NCI-H146 treated with DMSO at 0.1 percent for 48 hours (cell line): ENCODE data around the gene CSNK1G1.
"Not testable (repeated sequence)": the region's sequence is repeated elsewhere in the genome, so short reads cannot be mapped to it uniquely, and the experiment has no call there.

Experiments used
- DNase-seq: peaks from one replicate; lab custom pipeline; 2025; ENCODE audit not compliant: unreplicated experiment; lab: John Stamatoyannopoulos, UW

The CSNK1G1 gene

DNA sequence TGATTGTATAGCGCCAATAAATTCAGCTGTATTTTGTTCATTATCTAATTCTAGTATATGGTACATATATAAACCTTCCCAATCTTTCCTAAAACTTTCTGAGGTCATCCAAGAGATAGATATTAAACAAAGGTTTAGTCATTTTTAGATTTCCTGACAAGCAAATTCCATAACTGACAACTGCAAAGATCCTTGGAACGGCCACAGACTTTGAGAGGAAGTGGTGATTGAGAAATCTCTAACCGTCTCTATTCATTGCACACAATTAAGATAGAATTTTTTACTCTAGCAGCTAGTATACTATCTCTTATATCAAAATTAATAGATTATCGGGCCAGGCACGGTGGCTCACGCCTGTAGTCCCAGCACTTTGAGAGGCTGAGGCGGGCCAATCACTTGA, 4.7 kb downstream of the CSNK1G1 start:
- DNase-seq, result no peak

DNA sequence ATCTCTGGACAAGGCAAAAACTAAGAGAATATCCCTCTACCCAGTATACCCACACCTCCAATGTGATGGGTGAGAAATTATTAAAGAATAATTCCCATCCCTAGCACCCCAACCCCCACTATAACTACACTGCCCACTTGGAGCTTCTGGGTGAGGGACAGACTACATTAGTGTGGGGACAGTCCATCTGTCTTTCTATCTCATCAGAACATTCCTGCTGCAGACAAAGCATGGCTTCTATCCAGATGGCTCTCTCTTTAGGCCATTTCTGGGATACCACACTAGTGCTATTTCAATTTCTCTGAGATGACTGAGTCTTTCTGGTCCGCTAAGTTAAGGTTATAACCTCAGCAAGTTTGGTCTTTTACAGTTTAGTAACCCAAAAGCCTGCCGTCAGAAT, 6.6 kb downstream of the CSNK1G1 start:
- no peak for DNase-seq

DNA sequence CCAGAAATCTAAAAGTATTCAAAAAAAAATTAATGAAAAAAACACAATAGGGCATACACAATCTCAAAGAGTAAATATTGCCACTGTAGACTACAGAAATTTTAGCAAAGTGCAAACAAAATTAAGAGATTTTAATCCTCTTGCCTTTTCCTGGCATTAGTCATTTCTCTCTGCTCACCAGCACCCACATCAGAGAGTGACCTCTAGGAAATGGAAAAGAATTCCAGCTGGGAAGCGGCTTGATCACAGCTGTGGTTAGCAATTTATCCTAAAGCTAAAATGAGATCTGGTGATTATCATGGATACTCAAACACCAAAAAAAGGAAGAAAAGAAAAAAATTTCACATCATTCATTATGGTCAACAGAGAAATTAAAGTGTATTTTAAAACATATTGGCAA, 7.5 kb downstream of the CSNK1G1 start:
- no peak for DNase-seq

DNA sequence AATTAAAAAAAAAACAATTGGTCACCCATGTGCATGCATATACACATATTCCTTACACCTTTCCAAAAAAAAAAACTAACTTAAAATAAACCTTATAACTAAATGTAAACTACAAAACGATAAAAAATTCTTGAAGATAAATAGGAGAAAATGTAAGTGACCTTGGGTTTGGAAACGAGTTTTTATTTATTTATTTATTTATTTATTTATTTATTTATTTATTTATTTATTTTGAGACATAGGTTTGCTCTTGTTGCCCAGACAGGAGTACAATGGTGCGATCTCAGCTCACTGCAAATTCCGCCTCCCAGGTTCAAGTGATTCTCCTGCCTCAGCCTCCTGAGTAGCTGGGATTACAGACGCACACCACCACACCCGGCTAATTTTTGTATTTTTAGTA, 9.7 kb downstream of the CSNK1G1 start:
- DNase-seq, result not testable (repeated sequence)

DNA sequence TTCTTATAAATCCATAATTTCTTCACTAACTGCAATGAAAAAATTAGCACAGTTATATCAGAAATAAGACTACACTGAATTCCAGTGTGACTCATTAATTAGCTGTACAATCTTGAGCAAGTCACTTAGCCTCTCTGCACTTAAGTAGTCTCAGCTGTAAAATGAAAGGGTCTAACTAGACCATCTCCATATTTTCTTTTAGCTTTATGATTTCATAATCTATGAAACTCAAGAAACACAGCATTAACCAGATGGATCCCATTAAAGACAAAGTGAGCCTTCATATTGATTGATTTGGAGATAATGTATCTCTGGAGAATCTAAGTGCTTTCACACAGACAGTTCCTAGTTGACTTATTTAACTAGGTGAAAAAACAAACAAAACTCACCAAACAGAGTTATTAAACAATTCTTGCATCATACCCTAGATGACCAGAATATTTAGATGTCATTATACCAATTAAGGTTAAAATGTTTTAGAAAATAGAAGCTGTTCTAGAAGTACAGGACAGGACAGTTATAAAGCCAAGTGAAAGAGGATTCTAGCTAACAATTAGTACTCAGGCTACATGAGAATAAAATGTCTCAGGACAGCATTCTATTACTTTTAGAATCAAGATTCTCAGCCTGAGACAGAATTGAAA, 11.2 kb downstream of the CSNK1G1 start:
- DNase-seq, result no peak

DNA sequence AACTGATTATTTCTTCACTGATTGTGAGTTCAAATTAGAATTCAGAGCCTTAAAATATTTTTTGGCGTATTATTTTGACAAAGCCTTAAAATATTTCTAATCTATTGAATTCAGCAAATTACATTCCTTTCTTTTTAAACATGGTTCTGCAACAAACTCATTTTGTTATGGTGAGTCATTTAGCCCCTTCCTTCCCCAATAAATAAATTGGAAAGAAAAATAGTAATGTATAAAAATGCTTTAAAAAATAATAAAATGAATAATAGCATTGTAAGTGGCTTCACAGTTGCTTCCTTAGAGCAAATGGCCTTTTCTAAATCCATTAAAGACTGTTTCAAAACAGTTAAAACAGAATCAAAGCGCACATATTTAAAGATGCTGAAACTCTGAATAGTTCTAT, 12.1 kb downstream of the CSNK1G1 start:
- DNase-seq, result no peak

DNA sequence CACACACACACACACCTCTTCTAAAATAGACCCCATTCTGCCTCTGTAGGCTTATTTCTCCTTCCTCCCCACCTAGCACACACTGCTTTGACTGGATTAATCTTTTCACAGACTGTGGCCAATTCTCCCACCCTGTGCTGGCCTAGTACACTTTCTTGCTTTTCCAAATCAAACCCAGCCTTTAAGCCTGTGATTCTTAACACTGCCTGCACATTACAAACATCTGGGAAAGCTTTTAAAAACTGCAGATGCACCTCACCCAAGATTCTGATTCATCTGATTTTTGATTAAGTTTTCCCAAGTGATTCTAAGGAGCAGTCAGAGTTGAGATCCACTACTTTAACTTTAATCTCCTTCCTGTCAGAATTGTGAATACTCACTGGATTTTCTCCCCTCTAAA, 12.8 kb downstream of the CSNK1G1 start:
- no peak for DNase-seq

DNA sequence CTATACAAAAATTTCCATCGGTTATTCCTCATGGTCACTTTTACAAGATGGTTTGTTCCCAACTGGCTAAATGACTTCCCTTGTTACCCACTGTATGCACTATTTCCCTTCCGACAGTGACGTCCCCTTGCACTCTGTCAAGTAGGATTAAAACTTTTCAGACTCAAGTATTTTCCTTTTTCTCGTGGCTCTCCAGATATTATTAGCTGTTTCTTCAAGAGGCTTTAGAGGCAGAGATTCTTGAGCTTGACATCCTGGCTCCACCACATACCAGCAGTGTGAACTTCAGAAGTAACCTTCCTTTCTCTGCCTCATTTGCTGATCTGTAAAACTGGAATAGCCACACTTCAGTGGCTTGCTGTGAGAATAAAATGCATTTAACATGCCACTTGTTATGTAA, 14.0 kb downstream of the CSNK1G1 start:
- no peak for DNase-seq

DNA sequence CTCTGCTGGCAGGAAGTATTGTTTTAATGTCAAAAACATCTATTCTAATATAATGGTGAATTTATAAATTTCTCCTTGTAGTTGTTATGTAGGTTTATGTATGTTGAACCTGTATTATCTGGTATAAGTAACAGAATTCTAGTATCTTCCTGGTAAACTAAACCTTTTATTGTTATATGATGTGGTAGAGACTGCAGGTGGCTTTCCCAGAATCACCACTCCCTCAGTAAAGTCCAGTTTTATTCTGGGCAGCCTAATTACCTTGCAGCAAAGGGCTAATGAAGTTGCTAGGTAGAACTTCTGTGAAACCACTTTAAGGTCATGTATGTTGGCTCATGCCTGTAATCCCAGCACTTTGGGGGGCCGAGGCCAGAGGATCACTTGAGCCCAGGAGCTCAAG, 15.6 kb downstream of the CSNK1G1 start:
- no peak for DNase-seq

DNA sequence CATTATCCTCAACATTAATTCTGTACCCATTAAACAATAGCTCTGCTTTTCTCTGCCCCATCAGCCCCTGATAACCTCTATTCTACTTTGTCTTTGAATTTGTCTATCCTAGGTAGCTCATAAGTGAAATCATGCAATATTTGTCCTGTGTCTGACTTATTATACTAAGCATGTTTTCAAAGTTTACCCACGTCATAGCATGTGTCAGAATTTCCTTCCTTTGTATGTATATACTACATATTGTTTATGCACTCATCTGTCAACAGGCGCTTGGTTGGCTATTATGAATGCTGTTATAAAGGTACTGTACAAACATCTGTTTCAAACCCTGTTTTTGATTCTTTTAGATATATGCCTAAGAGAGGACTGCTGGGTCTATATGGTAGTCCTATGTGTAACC, 18.2 kb downstream of the CSNK1G1 start:
- DNase-seq, result no peak

DNA sequence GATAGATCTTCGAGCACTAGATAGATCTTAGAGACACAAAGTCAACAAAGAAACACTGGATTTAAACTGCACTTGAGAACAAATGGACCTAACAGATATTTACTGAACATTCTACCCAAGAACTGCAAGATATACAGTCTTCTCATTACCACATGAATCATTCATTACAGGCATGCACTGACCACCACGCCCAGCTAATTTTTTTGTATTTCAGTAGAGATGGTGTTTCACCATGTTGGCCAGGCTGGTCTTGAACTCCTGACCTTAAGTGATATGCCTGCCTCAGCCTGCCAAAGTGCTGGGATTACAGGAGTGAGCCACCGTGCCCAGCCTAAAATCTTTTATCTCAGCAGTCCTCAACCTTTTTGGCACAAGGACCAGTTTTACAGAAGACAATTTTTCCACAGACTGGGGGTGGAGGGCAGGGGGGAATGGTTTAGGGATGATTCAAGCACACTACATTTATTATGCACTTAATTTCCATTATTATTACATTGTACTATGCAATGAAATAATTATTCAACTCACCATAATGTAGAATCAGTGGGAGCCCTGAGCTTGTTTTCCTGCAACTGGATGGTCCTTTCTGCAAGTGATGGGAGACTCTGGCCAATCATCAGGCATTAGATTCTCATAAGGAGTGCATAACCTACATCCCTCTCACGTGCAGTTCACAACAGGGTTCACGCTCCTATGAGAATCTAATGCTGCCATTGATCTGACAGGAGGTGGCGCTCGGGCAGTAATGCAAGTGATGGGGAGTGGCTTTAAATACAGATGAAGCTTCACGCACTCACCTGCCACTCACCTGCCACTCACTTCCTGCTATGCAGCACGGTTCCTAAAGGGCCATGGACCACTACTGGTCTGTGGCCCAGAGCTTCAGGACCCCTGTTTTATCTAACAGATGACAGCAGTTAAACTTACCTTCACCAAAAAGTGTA, 21.7 kb downstream of the CSNK1G1 start:
- DNase-seq, result peak; percentile 39

DNA sequence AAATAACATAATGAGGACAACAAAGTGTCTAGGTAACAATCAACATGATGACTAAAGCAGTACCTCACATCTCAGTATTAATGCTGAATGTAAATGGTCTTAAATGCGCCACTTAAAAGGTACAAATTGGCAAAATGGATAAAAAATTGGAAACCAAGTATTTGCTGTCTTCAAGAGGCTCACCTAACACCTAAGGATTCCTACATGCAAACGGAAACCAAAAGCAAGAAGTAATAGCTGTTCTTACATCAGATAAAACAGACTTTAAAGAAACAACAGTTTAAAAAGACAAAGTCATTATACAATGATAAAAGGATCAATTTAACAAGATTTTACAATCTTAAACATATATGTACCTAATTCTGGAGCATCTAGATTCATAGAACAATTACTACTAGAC, 22.5 kb downstream of the CSNK1G1 start:
- no peak for DNase-seq

DNA sequence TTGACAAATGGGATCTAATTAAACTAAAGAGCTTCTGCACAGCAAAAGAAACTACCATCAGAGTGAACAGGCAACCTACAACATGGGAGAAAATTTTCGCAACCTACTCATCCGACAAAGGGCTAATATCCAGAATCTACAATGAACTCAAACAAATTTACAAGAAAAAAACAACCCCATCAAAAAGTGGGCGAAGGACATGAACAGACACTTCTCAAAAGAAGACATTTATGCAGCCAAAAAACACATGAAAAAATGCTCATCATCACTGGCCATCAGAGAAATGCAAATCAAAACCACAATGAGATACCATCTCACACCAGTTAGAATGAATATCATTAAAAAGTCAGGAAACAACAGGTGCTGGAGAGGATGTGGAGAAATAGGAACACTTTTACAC, 24.3 kb downstream of the CSNK1G1 start:
- DNase-seq, result not testable (repeated sequence)

DNA sequence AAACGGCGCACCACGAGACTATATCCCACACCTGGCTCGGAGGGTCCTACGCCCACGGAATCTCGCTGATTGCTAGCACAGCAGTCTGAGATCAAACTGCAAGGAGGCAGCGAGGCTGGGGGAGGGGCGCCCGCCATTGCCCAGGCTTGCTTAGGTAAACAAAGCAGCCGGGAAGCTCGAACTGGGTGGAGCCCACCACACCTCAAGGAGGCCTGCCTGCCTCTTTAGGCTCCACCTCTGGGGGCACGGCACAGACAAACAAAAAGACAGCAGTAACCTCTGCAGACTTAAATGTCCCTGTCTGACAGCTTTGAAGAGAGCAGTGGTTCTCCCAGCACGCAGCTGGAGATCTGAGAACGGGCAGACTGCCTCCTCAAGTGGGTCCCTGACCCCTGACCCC, 29.0 kb downstream of the CSNK1G1 start:
- DNase-seq, result not testable (repeated sequence)

DNA sequence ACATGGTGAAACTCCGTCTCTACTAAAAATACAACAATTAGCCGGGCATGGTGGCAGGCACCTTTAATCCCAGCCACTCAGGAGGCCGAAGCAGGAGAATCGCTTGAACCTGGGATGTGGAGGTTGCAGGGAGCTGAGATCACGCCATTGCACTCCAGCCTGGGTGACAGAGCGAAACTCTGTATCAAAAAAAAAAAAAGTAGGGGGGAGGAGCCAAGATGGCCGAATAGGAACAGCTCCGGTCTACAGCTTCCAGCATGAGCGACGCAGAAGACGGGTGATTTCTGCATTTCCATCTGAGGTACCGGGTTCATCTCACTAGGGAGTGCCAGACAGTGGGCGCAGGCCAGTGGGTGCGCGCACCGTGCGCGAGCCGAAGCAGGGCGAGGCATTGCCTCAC, 29.5 kb downstream of the CSNK1G1 start:
- not testable (repeated sequence) for DNase-seq

DNA sequence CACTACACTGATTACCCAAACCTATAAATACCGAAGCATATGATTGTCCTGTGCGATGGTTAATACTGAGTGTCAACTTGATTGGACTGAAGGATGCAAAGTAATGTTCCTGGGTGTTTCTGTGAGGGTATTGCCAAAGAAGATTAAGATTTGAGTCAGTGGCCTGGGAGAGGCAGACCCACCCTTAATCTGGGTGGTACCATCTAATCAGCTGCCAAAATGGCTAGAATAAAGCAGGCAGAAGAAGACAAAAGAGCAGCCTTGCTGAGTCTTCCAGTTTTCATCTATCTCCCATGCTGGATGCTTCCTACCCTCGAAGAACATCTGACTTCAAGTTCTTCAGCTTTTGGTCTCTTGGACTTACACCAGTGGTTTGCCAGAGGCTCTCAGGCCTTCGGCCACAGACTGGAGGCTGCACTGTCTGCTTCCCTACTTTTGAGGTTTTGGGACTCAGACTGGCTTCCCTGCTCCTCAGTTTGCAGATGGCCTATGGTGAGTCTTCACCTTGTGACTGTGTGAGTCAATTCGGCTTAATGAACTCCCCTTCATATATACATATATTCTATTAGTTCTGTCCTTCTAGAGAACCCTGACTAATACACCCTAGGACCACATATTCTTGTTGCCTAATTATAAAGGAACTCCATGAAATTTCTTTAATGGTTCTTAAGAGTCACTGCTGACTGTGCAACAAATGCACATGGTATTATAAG, 31.7 kb downstream of the CSNK1G1 start:
- no peak for DNase-seq

DNA sequence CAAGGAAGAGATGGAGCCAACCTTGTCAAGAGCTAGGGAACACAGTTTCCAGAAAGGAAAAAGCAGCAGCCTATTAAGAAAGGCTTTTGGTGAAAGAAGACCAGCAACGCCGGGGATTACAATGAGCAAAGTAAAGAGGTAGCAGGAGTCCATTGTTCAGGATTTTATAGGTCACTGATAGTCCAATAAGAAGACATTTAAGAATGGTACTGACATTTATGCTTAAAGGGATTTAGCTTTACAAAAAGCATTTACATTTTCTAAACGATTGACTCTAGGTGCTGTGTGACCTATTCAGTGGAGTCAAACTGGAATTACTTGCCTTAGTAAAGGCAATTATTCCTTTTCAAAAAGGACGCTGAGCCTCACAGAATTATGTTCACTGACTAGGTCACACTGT, 40.8 kb downstream of the CSNK1G1 start:
- DNase-seq, result no peak

DNA sequence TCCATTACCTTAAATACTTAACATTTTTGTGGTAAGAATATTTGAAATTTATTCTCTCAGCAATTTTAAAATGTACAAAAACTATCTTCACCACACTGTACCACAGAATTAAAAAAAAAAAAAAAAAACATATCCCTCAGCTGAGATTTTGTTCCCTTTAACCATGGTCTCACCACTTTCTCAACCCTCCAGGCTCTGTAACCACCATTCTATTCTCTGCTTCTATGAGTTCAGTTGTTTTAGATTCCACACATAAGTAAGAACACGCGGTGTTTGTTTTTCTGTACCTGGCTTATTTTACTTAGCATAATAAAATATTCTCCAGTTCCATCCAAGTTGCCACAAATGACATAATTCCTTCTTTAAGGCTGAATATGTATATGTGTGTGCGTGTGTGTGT, 41.5 kb downstream of the CSNK1G1 start:
- no peak for DNase-seq

DNA sequence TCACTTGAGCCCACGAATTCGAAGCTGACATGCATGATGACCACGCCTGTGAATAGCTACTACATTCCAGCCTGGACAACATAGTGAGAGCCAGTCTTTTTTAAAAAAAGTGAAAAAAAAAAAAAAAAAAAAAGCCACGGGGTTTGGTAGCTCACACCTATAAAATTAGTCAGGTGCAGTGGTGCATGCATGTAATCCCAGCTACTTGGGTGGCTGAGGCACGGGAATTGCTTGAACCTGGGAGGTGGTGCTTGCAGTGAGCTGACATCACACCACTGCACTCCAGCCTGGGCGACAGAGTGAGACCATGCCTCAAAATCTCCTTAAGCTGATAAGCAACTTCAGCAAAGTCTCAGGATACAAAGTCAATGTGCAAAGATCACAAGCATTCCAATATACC, 44.4 kb downstream of the CSNK1G1 start:
- no peak for DNase-seq

DNA sequence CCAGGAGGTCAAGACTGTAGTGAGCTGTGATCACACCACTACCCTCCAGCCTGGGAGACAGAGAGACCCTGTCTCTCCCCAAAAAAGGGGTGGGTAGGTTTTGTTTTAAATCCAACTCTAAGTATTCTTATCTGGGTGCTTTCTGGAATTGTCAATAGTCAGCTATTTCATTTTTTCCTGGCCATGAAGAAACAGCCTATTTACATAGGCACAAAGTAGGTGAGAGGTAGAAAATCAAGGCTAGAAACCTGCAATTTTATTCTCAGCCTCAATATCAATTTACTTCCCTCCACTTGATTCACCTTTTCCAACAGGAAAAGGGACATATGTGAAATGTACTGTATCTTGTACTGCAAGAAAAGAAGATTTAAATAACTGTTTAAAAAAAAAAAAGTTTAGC, 45.9 kb downstream of the CSNK1G1 start:
- no peak for DNase-seq

DNA sequence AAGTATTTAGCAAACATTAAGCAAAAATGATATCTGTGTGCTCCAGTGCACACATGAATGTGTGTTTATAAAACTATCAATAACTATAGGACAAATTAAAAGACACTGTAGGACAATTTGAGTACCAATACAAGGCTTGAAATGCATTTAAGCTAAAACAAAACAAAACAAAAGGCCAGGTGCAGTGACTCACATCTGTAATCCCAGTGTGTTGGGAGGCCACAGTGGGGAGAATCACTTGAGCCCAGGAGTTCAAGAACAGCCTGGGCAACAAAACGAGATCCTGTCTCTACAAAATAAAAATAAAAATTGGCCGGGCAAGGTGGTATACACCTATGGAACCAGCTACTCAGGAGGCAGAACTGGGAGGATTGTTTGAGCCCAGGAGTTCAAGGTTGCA, 50.7 kb downstream of the CSNK1G1 start:
- DNase-seq, result no peak

DNA sequence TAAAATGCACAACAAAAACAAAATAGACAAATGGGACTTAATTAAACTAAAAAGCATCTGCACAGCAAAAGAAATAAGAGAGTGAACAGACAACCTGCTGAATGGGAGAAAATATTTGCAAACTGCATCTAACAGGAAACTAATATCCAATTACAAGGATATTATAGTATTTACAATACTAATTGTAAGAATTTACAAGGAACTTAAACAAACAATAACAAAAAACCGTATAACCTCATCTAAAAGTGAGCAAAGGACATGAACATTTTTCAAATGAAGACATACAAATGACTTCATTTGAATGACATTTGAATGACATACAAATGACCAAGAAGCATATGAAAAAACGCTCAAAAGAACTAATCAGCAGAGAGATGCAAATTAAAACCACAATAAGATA, 66.4 kb downstream of the CSNK1G1 start:
- no peak for DNase-seq
